Peyer's patch (tissue), 4 donors: ENCODE data around the gene PHF3.

Source experiments
- POLR2A ChIP-seq, 2 donors: fragments of 450-650 bp; IDR thresholded peaks; one replicate each; pipeline ENCODE4 v1.5.1; 2017; ENCODE audit warnings: antibody characterized with exemption in 2 of 2, mild to moderate bottlenecking in 2 of 2, moderate library complexity in 2 of 2
- TF ChIP-seq, protein P1 (sequence below), 6 experiments: fragments of 450-650 bp in 4 of 6; fragments of 200-600 bp in 2 of 6; sonication (generic) in 1 of 6; IDR thresholded peaks; one replicate each; pipeline ENCODE4 v1.5.1; 2017 to 2019; ENCODE audit warnings: antibody characterized with exemption in 6 of 6, mild to moderate bottlenecking in 3 of 6, moderate library complexity in 1 of 6

GRCh38 chr6:63745784-63746183 is 110.2 kb downstream of the PHF3 start:
- no peak for TF ChIP-seq POLR2A (IDR thresholded peaks at IDR 0.05)
- TF ChIP-seq, protein P1, sequence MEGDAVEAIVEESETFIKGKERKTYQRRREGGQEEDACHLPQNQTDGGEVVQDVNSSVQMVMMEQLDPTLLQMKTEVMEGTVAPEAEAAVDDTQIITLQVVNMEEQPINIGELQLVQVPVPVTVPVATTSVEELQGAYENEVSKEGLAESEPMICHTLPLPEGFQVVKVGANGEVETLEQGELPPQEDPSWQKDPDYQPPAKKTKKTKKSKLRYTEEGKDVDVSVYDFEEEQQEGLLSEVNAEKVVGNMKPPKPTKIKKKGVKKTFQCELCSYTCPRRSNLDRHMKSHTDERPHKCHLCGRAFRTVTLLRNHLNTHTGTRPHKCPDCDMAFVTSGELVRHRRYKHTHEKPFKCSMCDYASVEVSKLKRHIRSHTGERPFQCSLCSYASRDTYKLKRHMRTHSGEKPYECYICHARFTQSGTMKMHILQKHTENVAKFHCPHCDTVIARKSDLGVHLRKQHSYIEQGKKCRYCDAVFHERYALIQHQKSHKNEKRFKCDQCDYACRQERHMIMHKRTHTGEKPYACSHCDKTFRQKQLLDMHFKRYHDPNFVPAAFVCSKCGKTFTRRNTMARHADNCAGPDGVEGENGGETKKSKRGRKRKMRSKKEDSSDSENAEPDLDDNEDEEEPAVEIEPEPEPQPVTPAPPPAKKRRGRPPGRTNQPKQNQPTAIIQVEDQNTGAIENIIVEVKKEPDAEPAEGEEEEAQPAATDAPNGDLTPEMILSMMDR (IDR thresholded peaks at IDR 0.05): no peak
